SW 1271 (cell line): ENCODE data around the gene NRF1.
A peak's percentile ranks its signal among the peaks of the same experiment; 100 is the strongest.
"Not testable (repeated sequence)": the region's sequence is repeated elsewhere in the genome, so short reads cannot be mapped to it uniquely, and the experiment has no call there.

Experiments
- DNase-seq, 2 experiments: peaks; one replicate each; lab custom pipeline; 2025; lab: John Stamatoyannopoulos, UW

The NRF1 gene

GRCh38 chr7:129611246-129612111 is at the start of gene NRF1:
NRF1 (plus strand) TSS chr7:129611720; CDS start chr7:129657352, 45,632 bp downstream.
- DNase-seq, result peak; percentile 54 to 78

- DNase-seq, result not testable (repeated sequence)
Measured at GRCh38 chr7:129566323-129566722, 45.2 kb upstream of the NRF1 start.

GRCh38 chr7:129567377-129567776 is 44.1 kb upstream of the NRF1 start:
- DNase-seq, result no peak

- no peak for DNase-seq
Measured at GRCh38 chr7:129568240-129568639, 43.3 kb upstream of the NRF1 start.

- no peak for DNase-seq
Measured at GRCh38 chr7:129569326-129569725, 42.2 kb upstream of the NRF1 start.

- DNase-seq, result peak in 1 of 2 experiments; percentile 42
Measured at GRCh38 chr7:129569811-129570215, 41.7 kb upstream of the NRF1 start.

GRCh38 chr7:129571201-129571600 is 40.3 kb upstream of the NRF1 start:
- DNase-seq, result no peak

- no peak for DNase-seq
Measured at GRCh38 chr7:129572205-129572604, 39.3 kb upstream of the NRF1 start.

GRCh38 chr7:129574487-129574886 is 37.0 kb upstream of the NRF1 start:
- DNase-seq, result peak in 1 of 2 experiments; percentile 10

- DNase-seq, result no peak
Measured at GRCh38 chr7:129575699-129576098, 35.8 kb upstream of the NRF1 start.

- no peak for DNase-seq
Measured at GRCh38 chr7:129576138-129576537, 35.4 kb upstream of the NRF1 start.

- DNase-seq, result no peak
Measured at GRCh38 chr7:129578829-129579228, 32.7 kb upstream of the NRF1 start.

GRCh38 chr7:129586179-129586578 is 25.3 kb upstream of the NRF1 start:
- not testable (repeated sequence) for DNase-seq

- DNase-seq, result no peak
Measured at GRCh38 chr7:129588268-129588667, 23.3 kb upstream of the NRF1 start.

GRCh38 chr7:129591868-129592267 is 19.7 kb upstream of the NRF1 start:
- no peak for DNase-seq

GRCh38 chr7:129596386-129596785 is 15.1 kb upstream of the NRF1 start:
- not testable (repeated sequence) for DNase-seq

- no peak for DNase-seq
Measured at GRCh38 chr7:129597672-129598071, 13.8 kb upstream of the NRF1 start.

GRCh38 chr7:129599174-129599573 is 12.3 kb upstream of the NRF1 start:
- DNase-seq, result no peak

- not testable (repeated sequence) for DNase-seq
Measured at GRCh38 chr7:129603594-129603993, 7.9 kb upstream of the NRF1 start.

- DNase-seq, result not testable (repeated sequence)
Measured at GRCh38 chr7:129604021-129604420, 7.5 kb upstream of the NRF1 start.

GRCh38 chr7:129604713-129605437 is 6.6 kb upstream of the NRF1 start:
- DNase-seq, result no peak

- no peak for DNase-seq
Measured at GRCh38 chr7:129605960-129606614, 5.4 kb upstream of the NRF1 start.

- DNase-seq, result no peak
Measured at GRCh38 chr7:129606803-129607202, 4.7 kb upstream of the NRF1 start.
